ENCODE measurements around the gene CAPN5.

- no peak for TF ChIP-seq CTCF (IDR thresholded peaks at IDR 0.05)
- no peak for TF ChIP-seq POLR2A (IDR thresholded peaks at IDR 0.05)
Measured at GRCh38 chr11:77055913-77056312, 10.9 kb upstream of the CAPN5 start.
